HG02840 (cell line): Measurements from ENCODE around the gene RAD51B.
"Not testable (repeated sequence)": the region's sequence is repeated elsewhere in the genome, so short reads cannot be mapped to it uniquely, and the experiment has no call there.

Experiments
- ATAC-seq: cut with Tn5 transposase; IDR thresholded peaks from one replicate; pipeline ENCODE4 v1.9.1; 2021; ENCODE audit warnings: mild to moderate bottlenecking, moderate library complexity, moderate number of reproducible peaks; ENCODE audit not compliant: unreplicated experiment, low FRiP score

Gene RAD51B

GRCh38 chr14:67819563-67820421, at the start of gene RAD51B:
RAD51B (plus strand) TSS chr14:67819779.
- peak; percentile 47 for ATAC-seq

GRCh38 chr14:67773844-67774377, 45.7 kb upstream of the RAD51B start:
- no peak for ATAC-seq

GRCh38 chr14:67776653-67777322, 42.8 kb upstream of the RAD51B start:
- no peak for ATAC-seq

- ATAC-seq = no peak
Measured at GRCh38 chr14:67778792-67779191, 40.8 kb upstream of the RAD51B start.

DNA sequence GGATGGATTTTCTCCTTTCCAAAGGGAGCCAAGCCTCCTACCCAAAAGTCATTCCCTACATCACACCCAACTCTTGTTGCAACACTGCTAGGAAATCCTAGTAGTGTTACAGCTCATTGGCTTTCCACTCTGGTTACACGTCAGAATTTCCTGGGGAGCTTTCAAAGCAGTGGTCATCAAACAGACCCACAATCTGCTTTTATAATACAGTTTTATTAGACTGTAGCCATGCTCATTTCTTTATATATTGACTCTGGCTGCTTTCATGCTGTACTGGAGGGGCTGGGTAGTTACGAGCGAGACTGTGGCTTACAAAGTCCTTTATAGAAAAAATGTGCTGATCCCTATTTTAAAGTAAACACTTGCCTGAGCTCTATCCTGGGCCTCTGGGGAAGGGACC, 37.5 kb upstream of the RAD51B start:
- ATAC-seq = no peak

- ATAC-seq = no peak
Measured at GRCh38 chr14:67784244-67784823, 35.2 kb upstream of the RAD51B start.

DNA sequence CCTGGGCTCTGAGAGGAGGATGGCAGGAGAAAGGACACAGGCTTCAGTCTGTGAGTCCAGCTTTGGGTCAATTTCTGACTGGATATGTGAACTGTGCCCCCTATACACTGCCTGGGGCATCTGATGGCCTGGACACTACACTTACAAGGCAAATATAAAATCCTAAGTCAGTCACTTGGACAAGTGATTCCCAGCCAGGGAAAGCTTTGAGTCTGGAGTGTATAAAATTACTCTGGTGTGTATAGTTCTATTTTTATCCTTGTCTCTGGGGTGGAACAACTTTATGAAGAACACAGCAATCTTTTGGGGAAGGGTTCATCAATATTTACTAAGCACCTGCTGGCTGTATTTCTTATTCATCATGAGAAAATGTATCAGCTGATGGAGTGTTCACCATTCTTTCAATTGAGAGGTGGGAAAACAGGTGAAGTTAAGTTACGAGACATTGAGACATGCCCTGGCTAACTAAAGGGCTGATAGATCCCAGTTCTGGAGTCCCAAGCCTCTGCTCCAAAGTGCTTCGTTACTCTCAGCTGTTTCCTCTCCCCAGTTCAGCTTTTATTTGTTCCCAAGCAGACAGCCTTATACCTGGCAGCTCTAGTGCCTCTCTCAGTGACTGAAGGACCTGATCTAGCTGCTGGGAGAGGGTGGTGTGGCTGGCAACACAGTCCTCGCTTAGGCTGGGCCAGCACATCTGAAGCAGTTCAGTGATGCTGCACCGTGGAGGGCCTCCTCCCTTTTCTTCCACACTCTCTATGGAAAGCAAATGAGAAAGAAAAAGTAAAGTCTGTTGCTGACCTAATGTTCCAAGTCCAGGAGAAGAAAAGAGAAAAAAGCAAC, 34.1 kb upstream of the RAD51B start:
- no peak for ATAC-seq

DNA sequence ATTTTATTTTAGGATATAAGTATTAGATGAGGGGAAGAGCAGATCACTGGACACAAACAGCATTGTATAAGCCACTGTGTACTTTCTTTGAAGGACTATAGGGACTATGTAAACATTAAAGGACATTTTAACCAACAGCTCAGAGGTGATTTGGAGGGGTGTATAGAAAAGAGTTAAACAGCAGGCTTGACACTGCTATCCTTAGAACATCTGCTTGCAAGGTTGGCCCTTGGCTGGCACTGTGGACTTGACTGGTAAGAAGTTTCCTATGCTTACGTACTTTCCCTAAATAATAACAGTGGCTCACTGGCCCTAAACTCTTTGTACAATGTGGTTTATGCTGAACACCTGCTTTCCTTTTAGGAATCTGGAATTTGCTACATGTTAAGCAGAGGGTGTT, 31.9 kb upstream of the RAD51B start:
- ATAC-seq = no peak

DNA sequence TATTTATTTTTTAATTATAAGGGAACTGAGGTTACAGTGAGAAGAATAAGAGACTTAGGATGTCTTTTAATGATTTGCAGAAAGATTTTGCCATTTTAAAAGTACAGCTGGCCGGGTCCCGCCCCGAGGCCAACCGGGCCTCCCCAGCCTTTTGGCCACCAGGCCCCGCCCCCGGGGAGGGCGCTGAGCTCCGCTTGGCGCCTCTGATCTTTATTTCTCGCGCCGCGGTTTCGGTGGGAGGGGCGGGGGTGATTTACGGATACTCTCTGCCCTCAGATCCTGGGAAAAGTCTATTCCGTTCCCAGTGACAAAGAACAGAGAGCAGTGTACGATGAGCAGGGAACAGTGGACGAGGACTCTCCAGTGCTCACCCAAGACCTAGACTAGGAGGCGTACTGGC, 20.8 kb upstream of the RAD51B start:
- no peak for ATAC-seq

- ATAC-seq = no peak
Measured at GRCh38 chr14:67800743-67801142, 18.8 kb upstream of the RAD51B start.

DNA sequence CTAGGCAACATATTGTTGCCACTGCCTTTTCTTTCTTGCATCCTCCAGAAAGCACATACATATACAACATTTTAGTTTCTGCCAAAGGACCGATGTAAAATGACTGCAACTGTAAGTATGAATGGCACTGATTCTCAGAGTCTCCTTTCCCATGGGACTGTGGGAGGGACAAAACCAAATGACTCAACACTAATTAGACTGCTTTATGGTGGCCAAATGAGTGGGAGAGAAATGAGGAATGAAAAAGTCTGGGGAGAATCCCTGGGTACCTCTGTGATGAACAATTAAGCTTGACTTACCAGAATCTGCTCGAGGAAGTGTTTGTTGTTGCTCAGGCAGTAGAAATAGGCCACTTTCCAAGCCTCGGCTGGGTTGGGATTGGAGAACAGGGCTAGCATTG, 13.3 kb upstream of the RAD51B start:
- ATAC-seq = no peak

- no peak for ATAC-seq
Measured at GRCh38 chr14:67814821-67815220, 4.8 kb upstream of the RAD51B start.

- ATAC-seq = no peak
Measured at GRCh38 chr14:67815573-67816225, 3.9 kb upstream of the RAD51B start.

GRCh38 chr14:67816326-67817002, 3.1 kb upstream of the RAD51B start, which contains the start of gene ZFYVE26:
ZFYVE26 (minus strand) TSS chr14:67816590; CDS start chr14:67815963, 627 bp downstream.
- ATAC-seq = peak; percentile 92

- ATAC-seq = no peak
Measured at GRCh38 chr14:67817750-67818438, 1.7 kb upstream of the RAD51B start.

DNA sequence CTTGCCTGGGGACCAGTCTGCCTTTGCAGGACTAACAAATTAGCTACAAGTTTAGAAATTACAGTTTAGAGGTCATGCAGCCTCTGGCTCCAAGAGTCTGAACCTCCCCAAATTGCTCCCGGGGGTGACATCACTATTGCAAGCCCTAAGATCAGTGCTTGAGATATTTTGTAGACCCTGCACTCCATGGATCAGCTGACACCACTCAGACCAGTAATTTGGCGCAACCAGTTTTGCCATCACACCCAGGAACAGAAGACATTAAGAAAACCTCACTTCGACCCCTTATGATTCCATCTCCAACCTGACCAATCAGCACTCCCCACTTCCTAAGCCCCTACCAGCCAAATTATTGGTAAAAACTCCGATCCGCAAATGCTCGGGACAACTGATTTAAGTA, 1.1 kb upstream of the RAD51B start:
- not testable (repeated sequence) for ATAC-seq

- no peak for ATAC-seq
Measured at GRCh38 chr14:67820428-67820971, 921 bp downstream of the RAD51B start.

GRCh38 chr14:67821121-67821520, 1.5 kb downstream of the RAD51B start:
- ATAC-seq = no peak
